GM19467 (cell line): ENCODE data around the gene CHST5.
"Not testable (repeated sequence)": the region's sequence is repeated elsewhere in the genome, so short reads cannot be mapped to it uniquely, and the experiment has no call there.

ENCODE experiments used
- ATAC-seq: cut with Tn5 transposase; IDR thresholded peaks from one replicate; pipeline ENCODE4 v1.9.1; 2021; ENCODE audit warnings: mild to moderate bottlenecking, moderate library complexity; ENCODE audit not compliant: unreplicated experiment

CHST5 gene

GRCh38 chr16:75552951-75553350 lies 17.0 kb upstream of the CHST5 start:
- ATAC-seq: no peak

GRCh38 chr16:75550211-75550662 lies 14.3 kb upstream of the CHST5 start:
- ATAC-seq: peak; percentile 80

- ATAC-seq: not testable (repeated sequence)
Observed at GRCh38 chr16:75548456-75548855, 12.5 kb upstream of the CHST5 start.

- no peak for ATAC-seq
Observed at GRCh38 chr16:75546293-75546692, 10.4 kb upstream of the CHST5 start.

GRCh38 chr16:75545879-75546278 lies 10.0 kb upstream of the CHST5 start:
- ATAC-seq: not testable (repeated sequence)

- ATAC-seq: not testable (repeated sequence)
Observed at GRCh38 chr16:75542462-75542861, 6.6 kb upstream of the CHST5 start.

GRCh38 chr16:75541236-75541635 lies 5.3 kb upstream of the CHST5 start:
- no peak for ATAC-seq

GRCh38 chr16:75538882-75539565 lies 3.1 kb upstream of the CHST5 start:
- not testable (repeated sequence) for ATAC-seq

- no peak for ATAC-seq
Observed at GRCh38 chr16:75537776-75538175, 1.9 kb upstream of the CHST5 start.

- ATAC-seq: no peak
Observed at GRCh38 chr16:75535211-75535843, 581 bp downstream of the CHST5 start.

GRCh38 chr16:75534560-75535205 lies 1.2 kb downstream of the CHST5 start:
- no peak for ATAC-seq

GRCh38 chr16:75532791-75533190 lies 3.1 kb downstream of the CHST5 start:
- ATAC-seq: no peak

- no peak for ATAC-seq
Observed at GRCh38 chr16:75532142-75532765, 3.7 kb downstream of the CHST5 start.

GRCh38 chr16:75529959-75530358 lies 5.9 kb downstream of the CHST5 start:
- ATAC-seq: no peak

GRCh38 chr16:75529056-75529905 lies 6.6 kb downstream of the CHST5 start:
- ATAC-seq: no peak

- ATAC-seq: no peak
Observed at GRCh38 chr16:75527825-75528299, 8.0 kb downstream of the CHST5 start.

GRCh38 chr16:75526032-75526790 lies 9.7 kb downstream of the CHST5 start:
- ATAC-seq: no peak

- no peak for ATAC-seq
Observed at GRCh38 chr16:75519175-75519574, 16.7 kb downstream of the CHST5 start.

GRCh38 chr16:75516189-75516966 lies 19.5 kb downstream of the CHST5 start:
- ATAC-seq: peak; percentile 11
